PFSK-1 (cell line): Measurements from ENCODE around the gene SESTD1.

Source experiments
- POLR2AphosphoS5 ChIP-seq: IDR thresholded peaks from 2 replicates; pipeline ENCODE4 v1.6.1; 2012; ENCODE audit warnings: low read depth, mild to moderate bottlenecking, control low read depth, low read length, moderate library complexity
- SIN3A ChIP-seq: IDR thresholded peaks from 2 replicates; pipeline ENCODE4 v1.6.1; 2012; ENCODE audit warnings: mild to moderate bottlenecking, low read length, moderate library complexity, borderline replicate concordance; ENCODE audit not compliant: insufficient read depth
- TAF1 ChIP-seq: IDR thresholded peaks from 2 replicates; pipeline ENCODE4 v1.6.1; 2012; ENCODE audit warnings: low read length, control low read depth, borderline replicate concordance; ENCODE audit not compliant: insufficient read depth
- TF ChIP-seq, protein P1 (sequence below), 2 experiments: IDR thresholded peaks; 2 replicates each; pipeline versions ENCODE4 v1.6.1 to v1.8.0; 2011 to 2012; ENCODE audit warnings: low read depth in 2 of 2, low read length in 2 of 2, control low read depth in 1 of 2, inconsistent platforms in 1 of 2, mild to moderate bottlenecking in 1 of 2, moderate library complexity in 1 of 2; ENCODE audit not compliant: insufficient read depth in 1 of 2

- no peak for TF ChIP-seq SIN3A
- TF ChIP-seq, protein P1, sequence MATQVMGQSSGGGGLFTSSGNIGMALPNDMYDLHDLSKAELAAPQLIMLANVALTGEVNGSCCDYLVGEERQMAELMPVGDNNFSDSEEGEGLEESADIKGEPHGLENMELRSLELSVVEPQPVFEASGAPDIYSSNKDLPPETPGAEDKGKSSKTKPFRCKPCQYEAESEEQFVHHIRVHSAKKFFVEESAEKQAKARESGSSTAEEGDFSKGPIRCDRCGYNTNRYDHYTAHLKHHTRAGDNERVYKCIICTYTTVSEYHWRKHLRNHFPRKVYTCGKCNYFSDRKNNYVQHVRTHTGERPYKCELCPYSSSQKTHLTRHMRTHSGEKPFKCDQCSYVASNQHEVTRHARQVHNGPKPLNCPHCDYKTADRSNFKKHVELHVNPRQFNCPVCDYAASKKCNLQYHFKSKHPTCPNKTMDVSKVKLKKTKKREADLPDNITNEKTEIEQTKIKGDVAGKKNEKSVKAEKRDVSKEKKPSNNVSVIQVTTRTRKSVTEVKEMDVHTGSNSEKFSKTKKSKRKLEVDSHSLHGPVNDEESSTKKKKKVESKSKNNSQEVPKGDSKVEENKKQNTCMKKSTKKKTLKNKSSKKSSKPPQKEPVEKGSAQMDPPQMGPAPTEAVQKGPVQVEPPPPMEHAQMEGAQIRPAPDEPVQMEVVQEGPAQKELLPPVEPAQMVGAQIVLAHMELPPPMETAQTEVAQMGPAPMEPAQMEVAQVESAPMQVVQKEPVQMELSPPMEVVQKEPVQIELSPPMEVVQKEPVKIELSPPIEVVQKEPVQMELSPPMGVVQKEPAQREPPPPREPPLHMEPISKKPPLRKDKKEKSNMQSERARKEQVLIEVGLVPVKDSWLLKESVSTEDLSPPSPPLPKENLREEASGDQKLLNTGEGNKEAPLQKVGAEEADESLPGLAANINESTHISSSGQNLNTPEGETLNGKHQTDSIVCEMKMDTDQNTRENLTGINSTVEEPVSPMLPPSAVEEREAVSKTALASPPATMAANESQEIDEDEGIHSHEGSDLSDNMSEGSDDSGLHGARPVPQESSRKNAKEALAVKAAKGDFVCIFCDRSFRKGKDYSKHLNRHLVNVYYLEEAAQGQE (IDR thresholded peaks at IDR 0.05; ENCODE audit: insufficient read depth in 1 of 2, low read depth in 2 of 2, low read length in 2 of 2): no peak
- no peak for TF ChIP-seq POLR2AphosphoS5
- TF ChIP-seq TAF1: no peak
Measured at GRCh38 chr2:179174240-179174639, 90.4 kb downstream of the SESTD1 start.
